Measurements from ENCODE around the gene MLLT3.

Gene MLLT3

DNA sequence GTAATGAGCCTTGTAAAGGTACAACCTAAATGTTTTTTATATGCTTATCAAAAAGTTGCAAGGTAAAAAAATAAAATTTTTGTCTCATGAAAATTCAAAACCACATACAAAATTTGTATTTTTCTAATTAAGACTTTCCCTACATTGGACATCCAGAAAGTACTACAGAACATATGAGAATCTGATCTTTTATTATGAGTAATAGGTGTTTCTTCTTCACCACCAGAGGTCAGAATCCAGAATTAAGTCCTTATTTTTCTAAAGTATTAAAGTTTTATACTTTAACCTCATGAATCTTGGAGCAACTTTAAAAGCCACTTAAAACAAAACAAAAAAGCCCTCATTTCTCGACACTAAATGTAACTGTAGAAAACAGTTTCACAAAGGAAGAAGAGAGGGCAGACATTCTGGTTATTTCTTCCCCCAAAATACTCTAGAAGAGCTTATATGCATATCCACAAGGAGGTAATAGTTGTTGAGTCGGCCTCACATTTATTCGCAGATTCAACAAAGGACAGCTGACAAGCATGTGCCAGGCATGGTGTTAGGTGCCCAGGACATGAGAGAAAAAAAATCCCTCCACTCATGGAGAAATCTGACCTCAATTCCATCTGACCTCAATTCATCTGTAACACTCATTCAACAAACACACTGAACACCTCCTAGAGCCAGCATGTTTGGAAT is 69.3 kb downstream of the MLLT3 start:
- H3K36me3 ChIP-seq (ENCODE audit: insufficient read depth, low read length) = no peaks in the 10 kb centered on the region
- no peaks in the 10 kb centered on the region for H3K9me3 ChIP-seq (ENCODE audit: low read length)
- peak overlapping the region; percentile 33 for H3K27ac ChIP-seq (ENCODE audit: low read depth, low read length)
- H3K4me1 ChIP-seq (ENCODE audit: insufficient read depth, low read length) = peaks cover 42% of the 10 kb centered on the region
- H3K4me3 ChIP-seq (ENCODE audit: low read depth in 1 of 2, low read length in 2 of 2) = no peak overlapping the region
- H3K27me3 ChIP-seq (ENCODE audit: control insufficient read depth in 1 of 2, insufficient read depth in 2 of 2, low read length in 2 of 2) = no peaks in the 10 kb centered on the region
- H3K9ac ChIP-seq (ENCODE audit: low read length) = no peak overlapping the region

DNA sequence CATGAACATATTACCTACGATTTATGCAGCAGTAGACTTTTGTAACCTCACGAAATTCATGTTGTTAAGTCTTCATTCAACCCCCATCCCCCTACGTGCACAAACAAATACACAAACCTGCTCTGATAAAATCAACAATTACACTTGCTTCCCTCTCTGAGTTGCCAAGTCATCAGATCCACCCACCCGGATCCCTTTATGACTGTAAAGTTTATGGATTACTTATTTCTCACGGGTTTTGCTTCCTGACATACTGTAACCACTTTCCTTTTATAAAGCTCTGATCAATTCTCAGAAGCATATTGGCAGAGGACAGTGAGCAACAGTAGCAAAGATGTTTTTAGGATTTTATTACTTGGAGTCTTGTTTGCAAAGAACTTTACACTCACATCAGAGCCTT is 70.5 kb downstream of the MLLT3 start:
- no peak overlapping the region for H3K4me3 ChIP-seq (ENCODE audit: low read depth in 1 of 2, low read length in 2 of 2)

DNA sequence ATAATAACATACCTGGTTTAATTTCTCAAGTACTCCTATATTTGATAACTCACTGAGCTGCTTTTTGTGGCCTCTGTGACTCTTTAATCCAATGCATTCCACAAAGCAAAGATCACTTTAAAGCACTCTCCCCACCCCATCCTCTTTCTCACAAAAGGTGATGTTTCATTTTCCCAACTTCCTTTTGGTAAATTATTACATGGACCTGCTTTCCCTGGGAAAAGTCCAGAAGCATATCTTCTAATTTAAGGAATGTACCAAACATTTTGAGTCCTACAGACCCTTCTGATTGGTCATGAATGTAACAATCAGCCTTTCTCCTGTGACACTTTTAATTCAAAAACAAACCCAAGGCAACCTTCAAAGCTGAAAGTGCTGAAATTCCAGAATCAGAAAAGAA is 71.1 kb downstream of the MLLT3 start:
- no peak overlapping the region for H3K9ac ChIP-seq (ENCODE audit: low read length)
- no peak overlapping the region for H3K27ac ChIP-seq (ENCODE audit: low read depth, low read length)
- no peaks in the 10 kb centered on the region for H3K9me3 ChIP-seq (ENCODE audit: low read length)
- H3K27me3 ChIP-seq (ENCODE audit: control insufficient read depth in 1 of 2, insufficient read depth in 2 of 2, low read length in 2 of 2) = no peaks in the 10 kb centered on the region
- H3K4me1 ChIP-seq (ENCODE audit: insufficient read depth, low read length) = peaks cover 34% of the 10 kb centered on the region
- no peaks in the 10 kb centered on the region for H3K36me3 ChIP-seq (ENCODE audit: insufficient read depth, low read length)
- no peak overlapping the region for H3K4me3 ChIP-seq (ENCODE audit: low read depth in 1 of 2, low read length in 2 of 2)

More for the DNA sequence above, 70.5 kb downstream of the MLLT3 start:
- H3K9ac ChIP-seq (ENCODE audit: low read length) = no peak overlapping the region
- H3K36me3 ChIP-seq (ENCODE audit: insufficient read depth, low read length) = no peaks in the 10 kb centered on the region
- no peaks in the 10 kb centered on the region for H3K27me3 ChIP-seq (ENCODE audit: control insufficient read depth in 1 of 2, insufficient read depth in 2 of 2, low read length in 2 of 2)
- H3K4me1 ChIP-seq (ENCODE audit: insufficient read depth, low read length) = peaks cover 34% of the 10 kb centered on the region
- no peak overlapping the region for H3K27ac ChIP-seq (ENCODE audit: low read depth, low read length)
- no peaks in the 10 kb centered on the region for H3K9me3 ChIP-seq (ENCODE audit: low read length)

DNA sequence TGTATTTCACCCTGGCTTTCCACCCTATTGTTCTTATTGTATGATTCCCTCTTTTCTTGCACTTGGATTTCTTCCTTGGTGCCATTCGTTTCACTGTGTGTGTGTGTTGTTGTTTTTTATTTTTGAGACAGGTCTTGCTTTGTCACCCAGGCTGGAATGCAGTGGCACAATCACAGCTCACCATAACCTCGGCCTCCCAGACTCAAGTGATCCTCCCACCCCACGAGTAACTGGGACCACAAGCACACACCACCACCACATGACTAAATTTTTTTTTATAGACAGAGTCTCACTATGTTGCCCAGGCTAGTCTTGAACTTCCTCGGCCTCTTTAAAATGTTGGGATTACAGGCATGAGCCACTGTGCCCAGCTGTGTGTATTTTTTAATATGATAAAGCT is 72.0 kb downstream of the MLLT3 start:
- H3K9ac ChIP-seq (ENCODE audit: low read length) = no peak overlapping the region
- H3K4me3 ChIP-seq (ENCODE audit: low read depth in 1 of 2, low read length in 2 of 2) = no peak overlapping the region
- no peaks in the 10 kb centered on the region for H3K36me3 ChIP-seq (ENCODE audit: insufficient read depth, low read length)
- H3K4me1 ChIP-seq (ENCODE audit: insufficient read depth, low read length) = peaks cover 29% of the 10 kb centered on the region
- no peaks in the 10 kb centered on the region for H3K27me3 ChIP-seq (ENCODE audit: control insufficient read depth in 1 of 2, insufficient read depth in 2 of 2, low read length in 2 of 2)
- H3K9me3 ChIP-seq (ENCODE audit: low read length) = no peaks in the 10 kb centered on the region
- H3K27ac ChIP-seq (ENCODE audit: low read depth, low read length) = no peak overlapping the region

DNA sequence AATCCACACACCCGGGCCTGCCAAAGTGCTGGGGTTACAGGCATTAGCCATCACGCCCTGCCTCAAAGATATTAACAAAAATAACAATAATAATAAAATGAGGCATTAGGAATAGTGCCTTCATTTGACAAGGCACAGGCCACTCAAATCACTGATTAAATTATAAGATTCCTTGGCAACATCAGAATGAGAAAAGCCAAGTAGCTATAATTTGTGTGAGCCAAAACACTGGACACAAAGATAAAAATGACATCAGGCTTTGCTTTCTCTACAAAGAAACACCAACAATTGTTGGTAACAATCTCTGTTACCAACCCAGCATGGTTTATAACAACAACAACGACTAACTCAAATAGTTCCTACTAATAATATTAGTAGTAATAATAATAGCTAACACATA is 73.2 kb downstream of the MLLT3 start:
- peaks cover 24% of the 10 kb centered on the region for H3K4me1 ChIP-seq (ENCODE audit: insufficient read depth, low read length)
- no peak overlapping the region for H3K27ac ChIP-seq (ENCODE audit: low read depth, low read length)
- H3K27me3 ChIP-seq (ENCODE audit: control insufficient read depth in 1 of 2, insufficient read depth in 2 of 2, low read length in 2 of 2) = no peaks in the 10 kb centered on the region
- H3K9ac ChIP-seq (ENCODE audit: low read length) = no peak overlapping the region
- no peaks in the 10 kb centered on the region for H3K36me3 ChIP-seq (ENCODE audit: insufficient read depth, low read length)
- no peak overlapping the region for H3K4me3 ChIP-seq (ENCODE audit: low read depth in 1 of 2, low read length in 2 of 2)
- H3K9me3 ChIP-seq (ENCODE audit: low read length) = no peaks in the 10 kb centered on the region

DNA sequence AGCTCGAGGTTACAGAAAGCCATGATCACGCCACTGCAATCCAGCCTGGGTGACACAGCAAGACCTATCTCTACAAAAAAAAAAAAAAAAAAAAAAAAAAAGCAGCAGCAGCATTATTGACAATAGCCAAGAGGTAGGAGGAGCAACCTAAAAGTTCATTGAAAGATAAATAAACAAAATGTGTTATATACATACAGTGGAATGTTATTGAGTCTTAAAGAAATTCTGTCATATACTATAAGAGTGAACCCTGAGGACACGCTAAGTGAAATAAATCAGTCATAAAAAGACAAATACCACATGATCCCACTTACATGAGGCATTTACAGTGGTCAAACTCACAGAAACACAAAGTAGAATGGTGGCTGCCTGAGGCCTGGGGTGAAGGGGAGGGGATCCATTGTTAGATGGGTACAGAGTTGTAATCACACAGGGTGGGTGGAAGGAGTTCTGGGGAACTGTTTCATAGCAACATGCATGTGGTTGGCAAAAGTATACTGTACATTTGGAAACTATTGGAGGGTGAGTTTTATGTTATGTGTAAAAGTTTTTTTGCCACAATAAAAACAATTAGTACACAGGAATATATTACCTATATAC is 77.2 kb downstream of the MLLT3 start:
- Histone ChIP-seq H3K9me3 (ENCODE audit: low read length) (no peaks in the 10 kb centered on the region), H3K9ac (ENCODE audit: low read length) (no peak overlapping the region)

DNA sequence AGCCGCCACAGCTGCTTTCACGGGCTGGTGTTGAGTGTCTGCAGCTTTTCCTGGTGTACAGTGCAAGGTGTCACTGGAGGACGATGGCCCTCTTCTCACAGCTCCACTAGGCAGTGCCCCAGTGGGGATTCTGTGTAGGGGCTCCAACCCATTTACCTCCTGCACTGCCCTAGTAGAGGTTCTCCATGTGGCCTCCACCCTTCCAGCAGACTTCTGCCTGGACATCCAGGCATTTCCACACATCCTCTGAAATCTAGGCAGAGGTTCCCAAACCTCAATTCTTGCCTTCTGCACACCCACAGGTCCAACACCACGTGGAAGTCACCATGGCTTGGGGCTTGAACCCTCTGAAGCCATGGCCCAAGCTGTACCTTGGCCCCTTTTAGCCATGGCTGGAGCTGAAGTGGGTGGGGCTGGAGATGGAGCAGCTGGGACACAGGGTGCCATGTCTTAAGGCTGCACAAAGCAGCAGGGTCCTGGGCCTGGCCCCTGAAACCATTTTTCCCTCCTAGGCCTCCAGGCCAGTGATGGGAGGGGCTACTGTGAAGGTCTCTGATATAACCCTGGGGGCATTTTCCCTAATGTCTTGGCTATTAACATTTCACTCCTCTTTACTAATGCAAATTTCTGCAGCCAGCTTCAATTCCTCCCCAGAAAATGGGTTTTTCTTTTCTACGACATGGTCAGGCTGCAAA is 82.0 kb downstream of the MLLT3 start:
- no peaks in the 10 kb centered on the region for H3K9me3 ChIP-seq (ENCODE audit: low read length)
- H3K27me3 ChIP-seq (ENCODE audit: control insufficient read depth in 1 of 2, insufficient read depth in 2 of 2, low read length in 2 of 2) = no peaks in the 10 kb centered on the region
- H3K27ac ChIP-seq (ENCODE audit: low read depth, low read length) = no peak overlapping the region
- no peaks in the 10 kb centered on the region for H3K36me3 ChIP-seq (ENCODE audit: insufficient read depth, low read length)
- H3K4me1 ChIP-seq (ENCODE audit: insufficient read depth, low read length) = peaks cover 19% of the 10 kb centered on the region
- H3K4me3 ChIP-seq (ENCODE audit: low read depth in 1 of 2, low read length in 2 of 2) = no peak overlapping the region
- no peak overlapping the region for H3K9ac ChIP-seq (ENCODE audit: low read length)

More for the DNA sequence above, 77.2 kb downstream of the MLLT3 start:
- H3K4me3 ChIP-seq (ENCODE audit: low read depth in 1 of 2, low read length in 2 of 2) = no peak overlapping the region
- H3K36me3 ChIP-seq (ENCODE audit: insufficient read depth, low read length) = no peaks in the 10 kb centered on the region
- no peak overlapping the region for H3K27ac ChIP-seq (ENCODE audit: low read depth, low read length)
- H3K27me3 ChIP-seq (ENCODE audit: control insufficient read depth in 1 of 2, insufficient read depth in 2 of 2, low read length in 2 of 2) = no peaks in the 10 kb centered on the region
- H3K4me1 ChIP-seq (ENCODE audit: insufficient read depth, low read length) = peaks cover 10% of the 10 kb centered on the region

DNA sequence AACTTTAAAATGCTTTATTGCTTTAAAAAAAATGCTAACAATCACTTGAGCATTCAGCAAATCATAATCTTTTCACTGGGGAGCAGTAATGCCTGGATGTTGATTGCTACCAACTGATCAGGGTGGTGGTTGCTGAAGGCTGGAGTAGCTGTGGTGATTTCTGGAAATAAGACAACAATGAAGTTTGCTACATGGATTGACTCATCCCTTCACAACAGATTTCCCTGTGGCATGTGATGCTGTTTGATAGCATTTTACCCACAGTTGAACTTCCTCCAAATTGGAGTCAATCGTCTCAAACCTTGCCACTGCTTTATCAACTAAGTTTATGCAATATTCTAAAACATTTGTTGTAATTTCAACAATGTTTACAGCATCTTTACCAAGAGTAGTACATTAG is 83.3 kb downstream of the MLLT3 start:
- Histone ChIP-seq H3K9ac (ENCODE audit: low read length) (no peak overlapping the region), H3K9me3 (ENCODE audit: low read length) (no peaks in the 10 kb centered on the region), H3K27me3 (ENCODE audit: control insufficient read depth in 1 of 2, insufficient read depth in 2 of 2, low read length in 2 of 2) (no peaks in the 10 kb centered on the region), H3K27ac (ENCODE audit: low read depth, low read length) (no peak overlapping the region), H3K36me3 (ENCODE audit: insufficient read depth, low read length) (no peaks in the 10 kb centered on the region), H3K4me1 (ENCODE audit: insufficient read depth, low read length) (peaks cover 19% of the 10 kb centered on the region), H3K4me3 (ENCODE audit: low read depth in 1 of 2, low read length in 2 of 2) (no peak overlapping the region)

DNA sequence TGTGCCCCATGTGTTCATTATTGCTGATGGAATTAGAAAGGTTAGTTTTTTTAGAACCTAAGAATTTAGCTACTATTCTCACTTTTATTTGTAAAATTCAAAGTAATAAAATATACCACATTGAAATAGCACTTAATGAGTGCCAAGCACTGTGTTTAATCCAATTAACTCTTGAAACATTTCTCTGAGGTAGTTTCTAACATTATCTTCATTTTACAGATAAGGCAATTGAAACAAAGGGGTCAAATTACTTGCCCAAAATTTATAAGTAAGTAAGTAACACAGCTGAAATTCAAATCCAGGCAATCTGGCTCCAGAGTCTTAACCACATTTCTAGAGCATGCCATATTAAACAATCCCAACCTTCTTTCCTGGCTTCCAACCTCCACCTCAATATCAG is 84.2 kb downstream of the MLLT3 start:
- Histone ChIP-seq H3K27ac (ENCODE audit: low read depth, low read length) (no peak overlapping the region), H3K4me1 (ENCODE audit: insufficient read depth, low read length) (peaks cover 16% of the 10 kb centered on the region), H3K36me3 (ENCODE audit: insufficient read depth, low read length) (no peaks in the 10 kb centered on the region), H3K27me3 (ENCODE audit: control insufficient read depth in 1 of 2, insufficient read depth in 2 of 2, low read length in 2 of 2) (no peaks in the 10 kb centered on the region), H3K9ac (ENCODE audit: low read length) (no peak overlapping the region), H3K4me3 (ENCODE audit: low read depth in 1 of 2, low read length in 2 of 2) (no peak overlapping the region), H3K9me3 (ENCODE audit: low read length) (no peaks in the 10 kb centered on the region)

DNA sequence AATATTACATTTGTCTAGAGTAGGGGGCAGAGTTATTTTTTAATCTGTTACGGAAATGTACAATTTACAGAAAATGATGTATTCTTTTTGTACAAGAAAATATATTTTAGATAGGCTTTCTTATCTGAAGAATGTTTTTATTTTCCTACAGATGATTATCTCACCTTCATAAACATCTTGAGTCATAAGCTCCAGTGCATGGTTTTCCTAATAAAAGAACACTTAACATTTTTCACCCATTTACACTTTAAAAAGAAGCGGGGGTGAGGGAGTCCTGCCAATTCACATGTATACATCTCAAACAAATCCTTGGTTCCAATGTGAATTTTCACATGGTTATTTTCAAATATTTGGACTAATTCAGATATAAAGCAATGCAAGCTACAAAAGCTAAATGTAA is 85.0 kb downstream of the MLLT3 start:
- no peak overlapping the region for H3K27ac ChIP-seq (ENCODE audit: low read depth, low read length)

DNA sequence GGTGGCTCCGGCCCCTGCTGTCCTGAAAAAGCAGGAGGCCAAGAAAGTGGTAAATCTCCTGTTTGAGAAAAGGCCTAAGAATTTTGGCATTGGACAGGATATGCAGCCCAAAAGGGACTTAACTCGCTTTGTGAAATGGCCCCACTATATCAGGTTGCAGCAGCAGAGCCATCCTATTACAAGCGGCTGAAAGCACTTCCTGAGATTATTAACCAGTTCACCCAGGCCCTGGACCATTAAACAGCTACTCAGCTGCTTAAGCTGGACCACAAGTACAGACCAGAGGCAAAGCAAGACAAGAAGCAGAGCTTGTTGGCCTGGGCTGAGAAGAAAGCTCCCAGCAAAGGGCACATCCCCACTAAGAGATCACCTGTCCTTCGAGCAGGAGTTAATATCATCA is 89.7 kb downstream of the MLLT3 start:
- H3K27ac ChIP-seq (ENCODE audit: low read depth, low read length) = no peak overlapping the region
- no peak overlapping the region for H3K9ac ChIP-seq (ENCODE audit: low read length)
- H3K4me3 ChIP-seq (ENCODE audit: low read depth in 1 of 2, low read length in 2 of 2) = no peak overlapping the region
- H3K27me3 ChIP-seq (ENCODE audit: control insufficient read depth in 1 of 2, insufficient read depth in 2 of 2, low read length in 2 of 2) = no peaks in the 10 kb centered on the region
- H3K4me1 ChIP-seq (ENCODE audit: insufficient read depth, low read length) = peaks cover 10% of the 10 kb centered on the region
- H3K36me3 ChIP-seq (ENCODE audit: insufficient read depth, low read length) = no peaks in the 10 kb centered on the region
- no peaks in the 10 kb centered on the region for H3K9me3 ChIP-seq (ENCODE audit: low read length)

More for the DNA sequence above, 85.0 kb downstream of the MLLT3 start:
- H3K27me3 ChIP-seq (ENCODE audit: control insufficient read depth in 1 of 2, insufficient read depth in 2 of 2, low read length in 2 of 2) = no peaks in the 10 kb centered on the region
- H3K36me3 ChIP-seq (ENCODE audit: insufficient read depth, low read length) = no peaks in the 10 kb centered on the region
- H3K9me3 ChIP-seq (ENCODE audit: low read length) = no peaks in the 10 kb centered on the region
- no peak overlapping the region for H3K9ac ChIP-seq (ENCODE audit: low read length)
- H3K4me3 ChIP-seq (ENCODE audit: low read depth in 1 of 2, low read length in 2 of 2) = no peak overlapping the region
- H3K4me1 ChIP-seq (ENCODE audit: insufficient read depth, low read length) = peaks cover 10% of the 10 kb centered on the region

Data from muscle layer of colon (tissue), 2 donors.